ENCODE results near the gene SETBP1.

SETBP1 gene

GRCh38 chr18:44681076-44681970 lies 635 bp downstream of the SETBP1 start:
- Histone ChIP-seq H3K4me1 (no peaks in the 10 kb centered on the region), H3K9me3 (no peaks in the 10 kb centered on the region), H3K27me3 (no peaks in the 10 kb centered on the region), H3K36me3 (no peaks in the 10 kb centered on the region), H3K4me3 (ENCODE audit: low read depth, low read length) (peak overlapping the region; percentile 74)
- TF ChIP-seq, protein P1, sequence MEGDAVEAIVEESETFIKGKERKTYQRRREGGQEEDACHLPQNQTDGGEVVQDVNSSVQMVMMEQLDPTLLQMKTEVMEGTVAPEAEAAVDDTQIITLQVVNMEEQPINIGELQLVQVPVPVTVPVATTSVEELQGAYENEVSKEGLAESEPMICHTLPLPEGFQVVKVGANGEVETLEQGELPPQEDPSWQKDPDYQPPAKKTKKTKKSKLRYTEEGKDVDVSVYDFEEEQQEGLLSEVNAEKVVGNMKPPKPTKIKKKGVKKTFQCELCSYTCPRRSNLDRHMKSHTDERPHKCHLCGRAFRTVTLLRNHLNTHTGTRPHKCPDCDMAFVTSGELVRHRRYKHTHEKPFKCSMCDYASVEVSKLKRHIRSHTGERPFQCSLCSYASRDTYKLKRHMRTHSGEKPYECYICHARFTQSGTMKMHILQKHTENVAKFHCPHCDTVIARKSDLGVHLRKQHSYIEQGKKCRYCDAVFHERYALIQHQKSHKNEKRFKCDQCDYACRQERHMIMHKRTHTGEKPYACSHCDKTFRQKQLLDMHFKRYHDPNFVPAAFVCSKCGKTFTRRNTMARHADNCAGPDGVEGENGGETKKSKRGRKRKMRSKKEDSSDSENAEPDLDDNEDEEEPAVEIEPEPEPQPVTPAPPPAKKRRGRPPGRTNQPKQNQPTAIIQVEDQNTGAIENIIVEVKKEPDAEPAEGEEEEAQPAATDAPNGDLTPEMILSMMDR (IDR thresholded peaks at IDR 0.05; ENCODE audit: low read depth, low read length): no peak
- DNase-seq: no peak

GRCh38 chr18:44682201-44682870 lies 1.6 kb downstream of the SETBP1 start:
- no peaks in the 10 kb centered on the region for H3K4me1 ChIP-seq
- TF ChIP-seq, protein P1 (IDR thresholded peaks at IDR 0.05; ENCODE audit: low read depth, low read length): no peak
- H3K36me3 ChIP-seq: no peaks in the 10 kb centered on the region
- no peaks in the 10 kb centered on the region for H3K9me3 ChIP-seq
- no peaks in the 10 kb centered on the region for H3K27me3 ChIP-seq
- no peak for DNase-seq
- H3K4me3 ChIP-seq (ENCODE audit: low read depth, low read length): no peak overlapping the region

DNA sequence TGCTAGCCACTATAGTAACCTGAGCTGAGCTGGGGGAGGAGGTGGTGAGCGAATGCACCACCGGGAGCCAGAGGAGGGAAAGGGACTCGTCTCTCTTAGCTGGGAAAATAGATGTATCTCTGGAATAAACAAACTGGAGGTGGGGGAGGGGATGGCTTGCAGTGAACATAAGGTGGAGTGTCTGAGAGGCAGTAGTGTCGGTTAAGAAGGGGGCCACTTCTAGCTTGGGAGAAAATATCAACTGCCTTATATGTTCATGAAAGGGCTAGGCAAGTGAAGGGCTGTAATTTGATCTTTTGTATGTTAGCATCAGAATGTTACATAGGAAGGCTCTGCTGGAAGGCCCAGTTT lies 2.2 kb downstream of the SETBP1 start:
- no peaks in the 10 kb centered on the region for H3K4me1 ChIP-seq
- DNase-seq: no peak
- TF ChIP-seq, protein P1 (IDR thresholded peaks at IDR 0.05; ENCODE audit: low read depth, low read length): no peak
- H3K36me3 ChIP-seq: no peaks in the 10 kb centered on the region
- H3K27me3 ChIP-seq: no peaks in the 10 kb centered on the region
- no peaks in the 10 kb centered on the region for H3K9me3 ChIP-seq
- no peak overlapping the region for H3K4me3 ChIP-seq (ENCODE audit: low read depth, low read length)

DNA sequence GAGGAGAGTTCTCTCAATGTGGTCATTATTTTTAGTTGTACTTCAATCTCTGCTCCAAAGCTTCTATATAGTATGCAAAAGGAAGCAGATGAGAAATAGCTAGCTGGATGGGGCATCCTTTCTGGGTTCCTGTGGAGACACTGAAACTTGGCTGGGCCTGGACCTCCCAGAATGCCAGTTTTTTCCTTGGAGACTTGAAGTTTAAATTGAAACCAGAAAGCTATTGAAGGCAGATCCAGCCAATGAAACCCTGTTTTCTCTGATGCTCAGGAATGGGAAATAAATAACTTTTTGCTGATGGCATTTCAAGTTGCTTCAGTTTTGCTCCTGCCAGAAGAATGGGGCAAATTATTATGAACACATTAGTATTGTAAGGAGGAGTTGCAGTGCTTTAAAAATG lies 2.9 kb downstream of the SETBP1 start:
- Histone ChIP-seq H3K4me3 (ENCODE audit: low read depth, low read length) (no peak overlapping the region), H3K4me1 (no peaks in the 10 kb centered on the region), H3K9me3 (no peaks in the 10 kb centered on the region), H3K36me3 (no peaks in the 10 kb centered on the region), H3K27me3 (no peaks in the 10 kb centered on the region)
- DNase-seq: no peak
- TF ChIP-seq, protein P1 (IDR thresholded peaks at IDR 0.05; ENCODE audit: low read depth, low read length): no peak

- Histone ChIP-seq H3K9me3 (no peaks in the 10 kb centered on the region), H3K27me3 (no peaks in the 10 kb centered on the region), H3K4me3 (ENCODE audit: low read depth, low read length) (no peak overlapping the region), H3K36me3 (no peaks in the 10 kb centered on the region), H3K4me1 (no peaks in the 10 kb centered on the region)
- DNase-seq: no peak
- TF ChIP-seq, protein P1 (IDR thresholded peaks at IDR 0.05; ENCODE audit: low read depth, low read length): no peak
Measured at GRCh38 chr18:44685296-44685695, 4.6 kb downstream of the SETBP1 start.

DNA sequence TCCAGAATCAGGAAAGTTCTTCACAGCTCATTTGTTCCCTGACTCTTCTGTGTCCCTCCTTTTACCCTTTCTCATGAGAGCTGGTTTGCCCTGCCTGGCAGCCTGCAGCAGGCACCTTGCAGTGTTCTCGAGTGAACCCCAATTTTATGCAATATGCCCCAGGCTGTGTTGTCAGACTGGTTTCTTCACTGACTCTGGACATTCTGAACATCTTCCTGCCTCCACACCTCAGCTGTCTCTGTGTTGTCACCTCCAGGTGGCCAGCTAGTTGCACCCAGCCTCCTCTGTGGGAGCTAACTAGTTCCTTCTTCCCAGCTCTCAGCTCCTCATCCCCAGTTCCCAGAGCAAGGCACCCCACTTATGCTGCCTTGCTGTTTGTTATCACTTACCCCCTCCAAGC lies 5.5 kb downstream of the SETBP1 start:
- H3K9me3 ChIP-seq: no peaks in the 10 kb centered on the region
- H3K4me3 ChIP-seq (ENCODE audit: low read depth, low read length): no peak overlapping the region
- H3K36me3 ChIP-seq: no peaks in the 10 kb centered on the region
- no peak for DNase-seq
- no peaks in the 10 kb centered on the region for H3K4me1 ChIP-seq
- no peaks in the 10 kb centered on the region for H3K27me3 ChIP-seq
- TF ChIP-seq, protein P1 (IDR thresholded peaks at IDR 0.05; ENCODE audit: low read depth, low read length): no peak
